Heart left ventricle (tissue), 13 donors: ENCODE results near the gene SLC30A5.

ENCODE experiments used
- POLR2A ChIP-seq, 2 donors: fragments of 450-650 bp; IDR thresholded peaks; one replicate each; pipeline ENCODE4 v1.6.1; 2017; ENCODE audit warnings: antibody characterized with exemption in 2 of 2, mild to moderate bottlenecking in 2 of 2, moderate library complexity in 2 of 2
- TF ChIP-seq, protein P1 (sequence below), 12 donors: fragments of 200-600 bp; sonication (generic) in 4 of 12; IDR thresholded peaks; one replicate each; pipeline versions ENCODE4 v1.5.0 to v1.8.0; 2018 to 2022; ENCODE audit warnings: antibody characterized with exemption in 12 of 12, mild to moderate bottlenecking in 5 of 12
- donor health status: ischemic (EF 13 %, LVEDD 7.1; RV severe dilation, severe dysfunction).
- donor health status: DM: no; HTN: yes; CAD: no.
- donor health status: DM: no; HTN: no; CAD: no.
- donor health status: ischemic (EF 25% LVEDD 6.9; RV normal size, moderate dysfunction).
- donor health status: ischemic (EF 25% LVEDD 5.7; RV mildly dilated, moderate dysfunction).
- donor health status: ischemic (EF 35%, LVEDD 5.7; RV mildly dilated, moderate dysfunction).
- donor health status: nonischemic (EF 11% LVEDD 7.7; RV severe dilation, severe dysfunction).
- donor health status: DM: yes; HTN: yes; CAD: no.
- donor health status: PGD.
- donor health status: ischemic (EF 29% LVEDD 5.4; RV normal size, mild dysfunction).
- donor health status: nonischemic (EF 23%, LVEDD 6.1; RV moderate dilation, normal function).

DNA sequence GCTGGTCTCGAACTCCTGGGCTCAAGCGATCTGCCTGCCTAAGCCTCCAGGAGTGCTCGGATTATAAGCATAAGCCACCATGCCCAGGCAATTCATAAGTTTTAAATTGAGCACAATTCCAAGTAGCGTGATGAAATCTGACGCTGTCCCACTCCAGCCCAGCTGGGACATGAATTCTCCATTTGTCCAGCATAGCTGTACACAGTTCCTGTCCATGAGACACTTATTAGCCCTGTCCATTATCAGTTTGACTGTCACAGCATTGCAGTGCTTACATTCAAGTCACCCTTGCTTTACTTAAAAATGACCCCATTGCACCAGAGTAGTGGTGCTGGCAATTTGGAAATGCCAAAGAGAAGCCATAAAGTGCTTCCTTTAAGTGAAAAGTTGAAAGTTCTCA, 7.6 kb upstream of the SLC30A5 start:
- TF ChIP-seq, protein P1, sequence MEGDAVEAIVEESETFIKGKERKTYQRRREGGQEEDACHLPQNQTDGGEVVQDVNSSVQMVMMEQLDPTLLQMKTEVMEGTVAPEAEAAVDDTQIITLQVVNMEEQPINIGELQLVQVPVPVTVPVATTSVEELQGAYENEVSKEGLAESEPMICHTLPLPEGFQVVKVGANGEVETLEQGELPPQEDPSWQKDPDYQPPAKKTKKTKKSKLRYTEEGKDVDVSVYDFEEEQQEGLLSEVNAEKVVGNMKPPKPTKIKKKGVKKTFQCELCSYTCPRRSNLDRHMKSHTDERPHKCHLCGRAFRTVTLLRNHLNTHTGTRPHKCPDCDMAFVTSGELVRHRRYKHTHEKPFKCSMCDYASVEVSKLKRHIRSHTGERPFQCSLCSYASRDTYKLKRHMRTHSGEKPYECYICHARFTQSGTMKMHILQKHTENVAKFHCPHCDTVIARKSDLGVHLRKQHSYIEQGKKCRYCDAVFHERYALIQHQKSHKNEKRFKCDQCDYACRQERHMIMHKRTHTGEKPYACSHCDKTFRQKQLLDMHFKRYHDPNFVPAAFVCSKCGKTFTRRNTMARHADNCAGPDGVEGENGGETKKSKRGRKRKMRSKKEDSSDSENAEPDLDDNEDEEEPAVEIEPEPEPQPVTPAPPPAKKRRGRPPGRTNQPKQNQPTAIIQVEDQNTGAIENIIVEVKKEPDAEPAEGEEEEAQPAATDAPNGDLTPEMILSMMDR (IDR thresholded peaks at IDR 0.05) = no peak
- no peak for TF ChIP-seq POLR2A (IDR thresholded peaks at IDR 0.05)
